Mammary epithelial cell (primary cell): Measurements from ENCODE around the gene GRM4.

Source experiments
- EZH2 ChIP-seq: IDR thresholded peaks from 2 replicates; pipeline ENCODE4 v1.6.1; 2012; ENCODE audit warnings: low read length, inconsistent platforms, borderline replicate concordance
- TF ChIP-seq, protein P1 (sequence below), 2 donors: IDR thresholded peaks in 1 of 2; conservative IDR thresholded peaks in 1 of 2; 2 replicates each; pipeline ENCODE4 v1.5.1; 2011 to 2012; ENCODE audit warnings: inconsistent platforms in 2 of 2, low read length in 2 of 2, mild to moderate bottlenecking in 2 of 2, control low read depth in 1 of 2, low read depth in 1 of 2; ENCODE audit not compliant: insufficient read depth in 1 of 2; ENCODE audit errors: extremely low read depth in 1 of 2

DNA sequence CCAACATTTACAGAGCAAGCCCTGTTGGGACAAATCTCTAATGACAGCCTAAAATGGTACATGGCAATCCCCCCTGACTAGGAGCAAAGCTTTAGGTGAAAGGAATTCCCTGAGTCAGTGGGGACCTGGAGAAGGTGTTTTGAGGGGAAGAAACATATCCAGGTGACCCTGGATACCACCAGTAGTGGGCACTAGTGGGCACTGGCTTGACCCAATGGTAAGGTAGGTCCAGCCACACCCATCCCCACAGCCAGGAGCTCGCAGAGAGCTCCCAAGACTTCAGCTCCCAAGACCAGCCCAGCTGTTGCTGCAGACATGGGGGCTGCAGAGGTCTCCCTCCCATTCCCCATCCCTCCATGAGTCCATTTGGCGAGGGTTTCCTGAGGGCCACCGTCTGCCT, 19.5 kb downstream of the GRM4 start:
- TF ChIP-seq, protein P1, sequence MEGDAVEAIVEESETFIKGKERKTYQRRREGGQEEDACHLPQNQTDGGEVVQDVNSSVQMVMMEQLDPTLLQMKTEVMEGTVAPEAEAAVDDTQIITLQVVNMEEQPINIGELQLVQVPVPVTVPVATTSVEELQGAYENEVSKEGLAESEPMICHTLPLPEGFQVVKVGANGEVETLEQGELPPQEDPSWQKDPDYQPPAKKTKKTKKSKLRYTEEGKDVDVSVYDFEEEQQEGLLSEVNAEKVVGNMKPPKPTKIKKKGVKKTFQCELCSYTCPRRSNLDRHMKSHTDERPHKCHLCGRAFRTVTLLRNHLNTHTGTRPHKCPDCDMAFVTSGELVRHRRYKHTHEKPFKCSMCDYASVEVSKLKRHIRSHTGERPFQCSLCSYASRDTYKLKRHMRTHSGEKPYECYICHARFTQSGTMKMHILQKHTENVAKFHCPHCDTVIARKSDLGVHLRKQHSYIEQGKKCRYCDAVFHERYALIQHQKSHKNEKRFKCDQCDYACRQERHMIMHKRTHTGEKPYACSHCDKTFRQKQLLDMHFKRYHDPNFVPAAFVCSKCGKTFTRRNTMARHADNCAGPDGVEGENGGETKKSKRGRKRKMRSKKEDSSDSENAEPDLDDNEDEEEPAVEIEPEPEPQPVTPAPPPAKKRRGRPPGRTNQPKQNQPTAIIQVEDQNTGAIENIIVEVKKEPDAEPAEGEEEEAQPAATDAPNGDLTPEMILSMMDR (conservative IDR thresholded peaks at IDR 0.05 in 1 of 2, IDR thresholded peaks at IDR 0.05 in 1 of 2; ENCODE audit: extremely low read depth in 1 of 2, insufficient read depth in 1 of 2, low read depth in 1 of 2, low read length in 2 of 2), result no peak
- no peak for TF ChIP-seq EZH2
